DMS79 (cell line): Measurements from ENCODE around the gene JAK2.

ENCODE experiments used
- DNase-seq: peaks from one replicate; lab custom pipeline; 2025; lab: John Stamatoyannopoulos, UW

Gene JAK2

DNA sequence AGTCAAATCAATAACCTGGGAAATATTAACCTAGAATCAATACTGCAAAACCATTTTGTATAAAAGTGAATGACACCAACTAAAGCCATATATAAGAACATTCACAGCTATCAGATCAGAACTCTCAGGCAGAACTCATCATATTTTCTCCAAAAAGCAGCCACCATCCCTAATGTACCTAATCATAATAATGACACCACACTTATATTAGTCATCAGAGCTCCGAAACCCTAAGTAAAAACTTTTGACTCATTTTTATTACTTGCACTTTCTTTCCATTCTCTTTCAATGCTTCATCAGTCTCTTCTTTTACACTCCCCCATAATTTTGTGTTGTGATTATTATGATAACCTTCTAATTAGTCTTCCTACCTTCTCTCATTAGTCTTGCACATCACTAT, 155.1 kb downstream of the JAK2 start:
- no peak for DNase-seq

DNA sequence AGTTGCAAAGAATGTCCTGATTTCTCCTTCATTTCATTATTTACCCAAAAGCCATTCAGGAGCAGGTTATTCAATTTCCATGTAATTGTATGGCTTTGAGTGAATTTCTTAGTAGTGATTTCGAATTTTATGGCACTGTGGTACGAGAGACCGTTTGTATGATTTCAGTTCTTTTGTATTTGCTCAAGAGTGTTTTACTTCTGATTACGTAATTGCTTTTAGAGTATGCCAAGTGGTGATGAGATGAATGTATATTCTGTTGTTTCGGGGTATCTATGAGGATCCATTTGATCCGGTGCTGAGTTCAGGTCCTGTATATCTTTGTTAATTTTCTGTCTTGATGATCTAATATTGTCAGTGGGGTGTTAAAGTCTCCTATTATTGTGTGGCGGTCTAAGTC, 159.1 kb downstream of the JAK2 start:
- no peak for DNase-seq

DNA sequence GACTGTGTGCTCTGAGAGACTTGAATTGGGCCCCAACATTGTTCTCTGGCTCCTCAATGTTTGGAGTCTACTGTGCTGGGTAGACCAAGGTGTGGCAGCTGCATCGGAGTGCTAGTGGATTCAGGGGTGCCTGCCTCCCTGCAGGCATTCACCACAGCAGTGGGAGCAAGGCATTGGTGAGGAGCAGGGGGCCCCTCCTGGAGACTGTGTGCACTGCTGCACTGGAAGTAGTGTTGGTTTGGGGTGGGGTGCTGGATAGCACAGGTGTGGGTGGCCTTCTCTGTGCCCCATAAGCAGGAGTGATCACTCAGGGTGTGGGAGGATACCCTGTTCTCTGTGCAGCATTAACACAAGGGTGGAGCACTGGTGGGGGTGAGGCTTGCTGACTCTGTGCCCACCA, 161.2 kb downstream of the JAK2 start:
- no peak for DNase-seq
